HL-60/S4 treated with retinoic acid at 250 ng/mL for 4 days and 3 days (cell line): ENCODE measurements around the gene IFRD2.
"Not testable (repeated sequence)": the region's sequence is repeated elsewhere in the genome, so short reads cannot be mapped to it uniquely, and the experiment has no call there.

Experiments used
- in situ Hi-C: fragments of 300-500 bp; cut with MboI; formaldehyde crosslinking; loops from 2 replicates; pipeline ENCODE4 v1.7.0; 2022; ENCODE audit warnings: low sequenced_read_pairs

The IFRD2 gene

DNA sequence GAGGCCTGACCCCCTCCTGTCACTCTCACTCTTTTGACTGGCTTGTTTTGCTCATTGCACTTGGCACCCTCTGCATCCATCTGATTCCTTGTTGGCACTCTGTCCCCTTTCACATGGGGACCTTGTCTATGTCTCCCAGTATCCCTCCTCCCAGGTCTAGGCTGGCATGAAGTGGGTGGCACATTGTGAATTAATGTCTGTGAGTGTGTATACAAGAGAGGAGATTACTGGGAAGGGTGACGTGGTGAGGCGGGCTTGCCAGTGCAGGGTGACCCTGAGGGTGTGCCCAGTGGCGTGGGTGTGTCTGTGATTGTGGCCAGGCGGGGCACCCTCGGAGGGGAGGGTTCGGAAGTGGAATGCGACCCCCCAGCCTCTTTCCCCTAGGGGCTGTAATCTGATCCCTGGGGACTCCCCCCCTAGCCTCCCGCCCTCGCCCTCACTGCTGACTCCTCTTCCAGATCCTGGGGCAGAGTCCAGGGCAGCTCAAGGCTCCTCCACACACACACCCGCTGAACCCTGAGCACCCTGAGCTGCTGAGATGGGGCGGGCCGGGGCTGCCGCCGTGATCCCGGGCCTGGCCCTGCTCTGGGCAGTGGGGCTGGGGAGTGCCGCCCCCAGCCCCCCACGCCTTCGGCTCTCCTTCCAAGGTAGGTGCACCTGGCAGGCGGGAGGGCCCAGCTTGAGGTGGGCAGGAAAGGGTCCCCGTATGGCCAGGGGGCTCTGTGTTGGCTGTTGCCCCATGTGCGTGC, 23.4 kb downstream of the IFRD2 start, which contains the start of gene SEMA3B:
SEMA3B (plus strand) TSS at position 445 of the 749 bp plus-strand sequence; CDS start at position 539, 94 bp downstream.
- in situ Hi-C loops, result no loop called here

DNA sequence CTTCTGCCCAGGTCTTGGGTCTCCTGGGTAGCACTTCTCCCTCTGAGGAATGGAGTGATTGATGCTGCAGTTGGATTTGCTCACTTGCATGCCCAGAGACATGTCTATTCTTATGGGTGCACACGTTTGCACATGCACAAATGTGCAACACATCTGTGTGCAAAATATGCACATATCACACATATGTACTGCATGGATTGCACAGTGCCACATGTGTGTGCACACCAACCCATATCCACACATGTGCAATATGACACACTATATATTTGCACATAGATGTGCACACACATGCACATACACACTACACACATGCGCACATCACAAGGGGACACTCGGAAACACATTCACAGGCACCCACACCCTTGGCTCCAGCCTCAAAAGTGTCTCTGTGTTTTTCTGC, 24.0 kb downstream of the IFRD2 start:
- in situ Hi-C loops, result no loop called here

DNA sequence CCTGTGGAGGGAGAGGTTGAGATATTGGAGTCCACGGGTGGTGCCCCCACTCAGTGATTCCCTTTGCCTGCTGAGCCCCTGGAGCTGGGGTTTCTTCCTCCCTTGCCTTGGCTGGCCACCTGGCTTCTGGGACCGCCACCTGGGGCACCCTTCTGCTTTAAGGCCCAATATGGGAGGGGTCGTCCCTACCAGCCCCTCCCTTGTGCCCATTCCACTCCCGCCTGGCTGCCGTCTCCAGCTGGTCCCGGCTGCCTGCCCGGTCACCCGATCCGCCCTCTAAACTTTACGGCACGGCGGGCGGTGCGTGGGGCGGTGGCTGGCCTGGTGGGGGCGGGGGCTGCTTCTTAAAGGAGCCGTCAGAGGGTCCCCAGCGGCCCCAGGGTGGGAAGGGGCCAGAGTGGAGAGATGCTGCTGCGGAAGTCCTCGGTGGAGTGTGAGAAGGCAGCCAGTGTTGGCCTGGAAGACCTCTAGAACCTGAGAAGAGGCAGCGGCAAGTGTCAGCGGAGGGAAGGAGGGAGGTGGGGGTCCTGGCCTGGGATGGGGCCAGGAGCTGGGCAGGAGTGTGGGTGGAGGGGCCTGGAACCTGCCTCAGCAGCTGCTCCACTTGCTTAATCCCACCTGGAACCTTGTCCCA, 24.8 kb downstream of the IFRD2 start:
- in situ Hi-C loops, result no loop called here

DNA sequence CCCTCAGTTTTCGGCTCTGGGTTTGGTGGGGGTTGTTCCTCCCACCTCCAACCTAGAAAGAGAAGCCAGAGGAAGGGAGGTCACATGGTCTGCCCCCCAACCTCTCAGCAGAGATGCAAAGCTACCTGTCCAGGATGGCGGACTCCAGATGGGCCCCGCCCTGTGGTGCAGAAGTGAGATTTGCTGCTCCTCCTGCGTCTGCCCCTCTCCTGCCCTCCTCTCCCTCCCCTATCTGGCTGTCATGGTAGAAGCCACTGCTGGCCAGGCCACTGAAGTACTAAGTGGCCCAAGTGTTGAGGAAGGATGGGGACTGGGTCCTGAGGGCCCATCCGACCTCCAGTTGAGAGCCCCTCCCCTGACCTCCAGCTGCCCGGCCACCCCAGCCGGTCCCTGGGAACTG, 25.4 kb downstream of the IFRD2 start:
- in situ Hi-C loops, result no loop called here

DNA sequence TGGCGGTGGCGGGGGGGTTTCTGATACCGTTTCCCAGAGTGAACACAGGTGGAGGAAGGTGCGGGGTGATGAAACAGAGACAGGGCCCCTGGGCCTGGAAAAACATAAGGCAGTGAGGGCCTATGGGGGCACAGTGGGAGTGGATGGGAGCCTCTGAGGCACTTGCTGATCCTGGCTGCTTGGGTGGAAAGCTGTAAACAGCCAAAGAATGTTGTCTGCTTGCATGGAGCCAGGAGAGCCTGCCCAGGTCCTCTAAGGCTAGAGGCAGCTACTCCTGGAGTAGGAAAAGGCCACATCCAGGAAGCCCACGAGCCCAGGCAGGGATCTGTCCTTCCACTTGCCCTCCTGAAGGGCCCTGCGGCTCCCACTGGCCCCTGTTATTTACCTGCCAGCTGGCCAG, 26.2 kb downstream of the IFRD2 start:
- in situ Hi-C loops, result no loop called here

DNA sequence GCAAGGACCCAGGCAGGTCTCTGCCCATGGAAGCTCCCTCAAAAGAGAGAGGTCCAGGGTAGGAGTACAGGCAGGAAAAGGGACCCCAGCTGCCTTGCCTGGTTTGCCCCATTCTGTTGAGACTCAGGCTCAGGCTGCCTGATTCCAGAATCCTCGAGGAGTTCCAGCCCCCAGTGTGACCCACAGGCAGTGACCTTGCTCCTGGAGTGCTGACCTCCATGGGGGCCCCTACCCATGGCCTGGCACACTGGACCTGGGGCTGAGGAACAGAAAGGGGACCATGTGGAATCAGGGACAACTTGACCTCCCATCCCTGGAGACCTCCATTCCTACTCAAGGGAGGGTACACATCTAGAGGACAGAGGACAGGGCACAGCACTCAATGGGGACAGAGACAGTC, 26.7 kb downstream of the IFRD2 start:
- in situ Hi-C loops, result no loop called here

DNA sequence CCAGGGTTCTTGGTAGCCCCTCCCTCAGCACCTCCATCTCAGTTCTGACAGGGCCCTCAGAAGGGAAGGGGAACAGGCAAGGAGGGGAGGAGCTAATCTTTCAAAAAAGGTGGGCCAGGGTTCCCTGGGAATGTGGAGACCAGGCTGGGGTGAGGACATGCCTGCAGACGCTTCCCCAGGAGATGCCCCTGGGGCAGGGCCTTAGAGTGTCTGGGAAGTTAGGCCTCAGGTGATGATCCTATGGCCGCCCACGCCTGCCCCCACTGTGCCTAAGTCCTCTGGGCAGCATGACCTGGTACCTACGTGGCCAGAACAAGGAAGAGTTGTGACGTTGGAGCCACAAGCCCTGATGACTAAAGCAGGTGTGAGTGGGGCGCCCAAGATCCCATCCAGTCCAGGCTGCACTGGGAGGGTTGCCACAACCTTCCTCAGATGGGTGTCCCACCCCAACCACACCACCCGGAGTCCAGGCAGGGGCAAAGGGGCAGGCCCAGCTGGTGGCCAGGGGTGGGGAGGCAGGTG, 27.2 kb downstream of the IFRD2 start:
- in situ Hi-C loops, result no loop called here

DNA sequence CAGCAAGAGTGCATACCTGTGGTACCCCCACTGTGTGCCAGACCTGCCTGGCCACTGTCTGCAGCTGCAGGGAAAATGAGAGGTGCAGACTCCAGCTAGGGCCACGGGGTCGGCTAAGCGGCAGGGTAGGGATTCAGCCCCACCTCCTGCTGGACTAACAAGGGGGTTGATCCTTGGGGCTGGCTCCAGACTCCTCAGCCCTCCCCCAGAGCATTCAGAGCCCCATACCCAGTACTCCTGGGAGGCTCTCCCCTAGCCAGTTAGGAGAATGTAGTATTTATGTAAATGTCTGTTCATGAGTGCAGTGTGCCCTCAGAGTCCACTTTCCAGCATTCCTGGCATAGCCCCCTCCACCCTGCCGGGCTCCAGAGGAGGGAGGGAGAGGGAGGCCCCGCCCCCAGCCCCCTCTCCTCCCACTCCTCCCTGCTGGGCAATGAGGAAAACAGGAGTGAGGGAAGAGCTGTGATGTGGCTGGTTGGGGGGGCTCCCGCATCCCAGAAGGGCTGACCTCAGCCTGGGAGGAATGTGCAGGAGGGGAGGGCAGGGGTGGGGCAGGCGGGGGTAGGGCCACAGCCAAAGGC, 27.8 kb downstream of the IFRD2 start:
- in situ Hi-C loops, result no loop called here

DNA sequence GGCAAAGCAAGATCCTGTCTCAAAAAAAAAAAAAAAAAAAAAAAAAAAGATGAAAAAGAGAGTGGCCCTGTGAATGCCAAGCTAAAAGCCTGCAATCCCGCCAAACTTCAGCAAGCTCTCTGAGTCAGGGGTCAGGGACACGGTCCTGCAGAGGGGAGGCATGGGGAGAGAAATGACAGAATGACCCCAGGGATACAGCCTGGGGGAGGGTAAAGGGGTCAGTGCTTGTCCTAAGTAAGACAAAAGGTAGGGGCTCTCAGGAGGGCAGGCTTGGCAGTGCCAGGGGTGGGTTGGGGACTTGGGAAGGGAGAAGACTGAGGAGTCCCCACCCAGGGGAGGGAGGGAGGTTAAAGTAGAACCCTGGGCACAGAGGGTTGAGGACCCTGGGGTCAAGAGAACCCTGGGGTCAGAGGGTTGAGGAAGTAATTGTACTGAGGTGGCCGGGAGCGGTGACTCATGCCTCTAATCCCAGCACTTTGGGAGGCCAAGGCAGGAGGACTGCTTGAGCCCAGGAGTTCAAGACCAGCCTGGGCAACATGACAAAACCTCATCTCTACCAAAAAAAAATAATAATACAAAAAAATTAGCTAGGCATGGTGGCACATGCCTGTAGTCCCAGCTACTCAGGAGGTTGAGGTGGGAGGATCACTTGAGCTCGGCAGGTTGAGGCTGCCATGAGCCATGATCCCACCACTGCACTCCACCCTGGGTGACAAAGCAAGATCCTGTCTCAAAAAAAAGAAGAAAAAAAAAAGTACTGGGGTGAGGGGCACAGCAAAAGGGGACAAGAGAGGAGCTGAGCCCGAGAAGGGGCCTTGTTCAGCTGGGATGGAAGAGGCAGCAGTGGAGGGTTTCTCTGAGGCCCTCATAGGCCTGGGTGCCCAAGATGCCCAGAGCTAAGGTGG, 28.5 kb downstream of the IFRD2 start:
- in situ Hi-C loops, result no loop called here

DNA sequence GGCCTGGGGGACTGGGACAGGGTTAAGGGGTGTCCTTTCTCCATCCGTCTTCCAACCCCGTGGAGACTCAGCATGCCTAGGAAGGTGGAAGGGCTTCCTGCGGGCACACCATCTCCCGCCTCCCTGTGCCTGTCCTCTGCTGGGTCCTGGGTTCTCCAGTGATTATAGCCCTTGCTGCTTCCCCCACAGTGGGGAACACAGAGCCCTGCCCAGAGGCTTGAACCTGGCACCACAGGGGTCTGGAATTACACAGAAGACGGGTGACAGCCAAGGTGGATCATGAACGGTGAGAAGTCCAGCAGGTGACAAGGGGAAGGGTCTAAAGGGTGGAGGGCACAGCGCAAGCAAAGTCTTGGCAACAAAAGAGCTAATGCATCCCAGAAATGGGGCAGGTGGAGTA, 29.5 kb downstream of the IFRD2 start:
- in situ Hi-C loops, result no loop called here

DNA sequence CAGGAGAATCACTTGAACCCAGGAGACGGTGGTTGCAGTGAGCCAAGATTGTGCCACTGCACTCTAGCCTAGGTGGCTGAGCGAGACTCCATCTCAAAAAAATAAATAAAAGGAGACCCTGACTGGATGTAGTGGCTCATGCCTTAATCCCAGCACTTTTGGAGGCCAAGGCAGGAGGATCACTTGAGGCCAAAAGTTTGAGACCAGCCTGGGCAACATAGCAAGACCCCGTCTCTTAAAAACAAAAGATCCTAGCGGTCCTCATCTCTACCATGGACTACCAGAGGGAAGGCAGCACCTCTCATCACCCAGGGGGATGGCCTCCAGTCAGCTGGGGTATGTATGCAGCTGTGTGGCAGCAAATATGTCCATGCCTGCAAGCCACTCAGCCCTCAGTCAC, 30.0 kb downstream of the IFRD2 start:
- in situ Hi-C loops, result not testable (repeated sequence)

DNA sequence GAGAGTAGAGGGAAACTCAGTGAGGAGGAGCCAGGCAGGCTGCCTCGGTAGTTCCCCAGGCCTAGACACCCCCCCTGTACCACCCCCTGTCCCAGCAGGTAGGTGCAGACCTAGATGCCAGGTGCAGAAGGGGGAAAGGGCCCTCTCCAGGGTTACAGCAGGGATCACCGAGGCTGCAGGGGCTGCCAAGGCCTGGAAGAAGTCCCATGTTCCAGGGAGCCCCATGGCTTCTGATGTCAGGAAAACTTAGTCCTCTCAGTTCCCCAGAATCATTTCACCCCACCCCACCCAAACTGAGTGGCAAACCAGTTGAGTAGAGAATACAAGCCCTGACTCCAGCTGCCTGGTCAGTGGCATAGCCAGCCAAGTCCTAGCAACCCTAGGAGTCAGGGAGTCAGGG, 30.7 kb downstream of the IFRD2 start:
- in situ Hi-C loops, result no loop called here

DNA sequence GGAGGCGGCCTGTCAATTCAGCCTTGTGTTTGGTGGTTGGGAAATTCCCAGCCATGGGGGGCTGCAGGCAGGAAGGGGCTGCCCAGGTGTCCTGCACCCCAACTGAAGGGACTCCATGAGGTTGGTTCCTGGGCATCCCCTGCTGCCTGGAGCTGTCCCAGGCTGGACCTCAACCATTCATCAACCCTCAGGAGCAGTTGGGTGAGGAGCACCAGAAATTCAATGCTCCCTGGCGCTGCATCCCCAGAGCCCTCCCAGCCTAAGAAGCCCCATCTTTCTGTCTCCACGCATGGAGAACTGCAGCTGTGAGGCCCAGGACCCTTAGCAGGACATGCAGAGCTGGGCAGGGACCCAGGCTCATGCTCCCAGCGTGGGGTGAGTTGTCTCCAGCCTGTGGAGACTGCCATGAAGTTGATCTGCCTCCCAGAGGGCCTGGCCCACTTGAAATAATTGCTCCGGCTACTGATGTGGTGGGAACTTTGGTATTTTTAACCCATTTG, 31.2 kb downstream of the IFRD2 start:
- in situ Hi-C loops, result no loop called here

DNA sequence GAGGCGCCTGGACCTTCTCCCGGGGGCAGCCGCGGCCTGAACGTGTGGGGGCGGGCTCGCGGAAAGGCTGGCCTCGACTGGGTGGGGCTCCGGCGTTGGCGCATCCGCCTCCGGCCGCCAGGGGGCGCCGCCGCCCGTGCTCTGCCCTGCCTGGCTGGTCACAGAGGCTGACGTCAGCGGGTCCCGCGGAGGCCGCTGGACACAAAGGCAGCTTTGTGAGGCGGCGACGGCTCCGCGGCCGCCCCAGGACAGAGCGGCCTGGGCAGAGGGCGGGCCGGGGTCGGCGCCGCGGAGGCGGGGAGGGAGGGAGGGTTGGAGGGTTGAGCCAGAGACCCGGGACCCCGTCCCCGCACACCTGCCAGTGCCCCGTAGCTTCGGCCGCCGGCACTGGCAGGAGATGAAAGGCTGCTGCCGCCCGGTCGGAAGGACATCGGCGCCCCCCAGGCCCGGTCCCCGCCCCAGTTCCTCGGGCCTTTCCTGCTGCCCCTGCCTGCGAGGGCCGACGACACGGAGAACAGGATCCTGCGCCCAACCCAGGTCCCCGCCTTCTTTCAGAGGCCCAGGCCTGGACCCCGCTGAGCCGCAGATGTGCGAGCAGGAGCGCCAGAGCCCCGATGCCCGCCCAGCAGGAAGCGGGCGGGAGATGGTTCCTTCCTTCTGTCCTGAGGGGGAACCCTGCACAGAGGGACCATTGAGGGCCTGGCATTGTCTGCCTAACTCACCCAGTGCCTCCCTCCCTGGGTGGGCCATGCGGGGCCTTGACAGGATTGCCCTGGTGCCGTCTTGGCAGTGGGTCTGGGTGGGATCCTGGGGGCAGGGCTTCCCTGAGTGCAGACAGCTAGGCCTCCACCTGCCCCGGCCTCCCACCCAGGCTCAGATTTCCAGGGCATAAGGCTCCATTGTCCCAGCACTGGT, 31.9 kb downstream of the IFRD2 start:
- in situ Hi-C loops, result no loop called here

DNA sequence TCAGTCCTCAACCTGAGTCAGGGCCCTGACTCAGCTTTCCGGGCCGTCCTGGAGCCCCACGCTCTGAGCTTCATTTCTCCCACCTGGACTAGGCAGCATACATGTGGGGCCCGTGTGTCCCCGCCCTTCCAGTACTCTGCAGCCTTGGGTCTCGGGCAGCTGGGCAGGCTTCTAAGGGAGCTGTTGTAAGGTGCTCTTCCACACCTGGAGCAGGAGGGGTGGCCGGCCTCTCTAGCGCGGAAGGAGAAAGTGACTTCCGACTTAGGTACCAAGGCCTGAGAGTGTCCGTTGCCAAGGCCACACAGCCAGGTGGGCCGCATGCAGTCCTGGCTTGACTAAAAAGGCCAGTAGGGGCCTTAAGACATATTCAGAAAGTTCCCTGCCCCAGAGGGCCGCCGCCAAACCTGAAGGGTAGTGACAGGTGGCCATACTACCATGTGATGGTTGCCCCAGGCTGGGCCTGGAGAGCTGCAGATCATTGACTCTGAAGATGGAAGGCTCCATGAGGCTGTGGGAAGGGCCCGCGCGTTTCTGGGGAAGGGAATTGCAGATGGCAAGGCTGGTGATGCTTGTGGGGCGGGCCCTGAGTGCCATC, 32.7 kb downstream of the IFRD2 start:
- in situ Hi-C loops, result no loop called here

DNA sequence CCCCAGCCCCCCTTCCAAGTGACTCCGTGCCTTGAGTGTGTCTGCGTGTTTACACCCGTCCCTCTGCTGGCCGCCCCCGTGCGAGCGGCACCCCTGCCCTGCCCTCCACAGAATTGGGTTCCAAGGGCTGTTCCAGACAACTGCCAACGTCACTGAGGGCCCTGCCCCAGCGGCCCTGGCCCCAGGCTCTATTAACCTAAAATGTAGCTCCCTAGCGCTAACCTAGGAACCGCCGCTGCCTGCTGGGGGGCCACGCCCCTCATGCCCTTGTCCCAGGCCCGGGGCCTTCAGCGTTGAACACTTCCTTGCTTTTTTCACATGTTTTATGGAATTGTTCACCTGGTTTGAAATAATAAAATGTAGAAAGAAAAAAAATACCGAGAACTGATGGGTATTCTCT, 33.2 kb downstream of the IFRD2 start:
- in situ Hi-C loops, result no loop called here

DNA sequence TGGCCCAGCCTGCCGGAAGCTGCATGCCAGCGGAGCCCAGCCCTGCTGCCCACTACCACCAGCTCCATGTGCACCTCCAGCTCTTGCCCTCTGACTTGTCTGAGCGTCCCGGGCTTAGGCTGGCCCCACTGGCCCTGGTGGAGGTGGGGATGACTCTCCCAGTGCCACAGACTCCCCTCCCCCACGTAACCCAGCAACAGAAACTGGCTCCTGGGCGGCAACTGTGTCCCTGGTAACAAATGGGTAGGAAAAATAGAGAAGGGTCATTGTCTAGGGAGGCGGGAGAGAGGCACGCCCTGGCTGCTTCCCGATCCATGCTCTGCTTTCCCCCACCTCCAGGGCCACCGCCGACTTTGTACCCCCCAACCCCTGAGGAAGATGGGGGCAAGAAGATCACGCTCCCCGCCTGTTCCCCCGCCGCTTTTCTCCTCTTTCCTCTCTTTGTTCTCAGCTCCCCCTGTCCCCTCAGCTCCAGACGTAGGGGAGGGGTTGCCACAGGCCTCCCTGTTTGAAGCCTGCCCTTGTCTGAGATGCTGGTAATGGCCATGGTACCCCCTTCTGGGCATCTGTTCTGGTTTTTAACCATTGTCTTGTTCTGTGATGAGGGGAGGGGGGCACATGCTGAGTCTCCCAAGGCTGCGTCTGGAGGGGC, 34.1 kb downstream of the IFRD2 start:
- in situ Hi-C loops, result no loop called here

DNA sequence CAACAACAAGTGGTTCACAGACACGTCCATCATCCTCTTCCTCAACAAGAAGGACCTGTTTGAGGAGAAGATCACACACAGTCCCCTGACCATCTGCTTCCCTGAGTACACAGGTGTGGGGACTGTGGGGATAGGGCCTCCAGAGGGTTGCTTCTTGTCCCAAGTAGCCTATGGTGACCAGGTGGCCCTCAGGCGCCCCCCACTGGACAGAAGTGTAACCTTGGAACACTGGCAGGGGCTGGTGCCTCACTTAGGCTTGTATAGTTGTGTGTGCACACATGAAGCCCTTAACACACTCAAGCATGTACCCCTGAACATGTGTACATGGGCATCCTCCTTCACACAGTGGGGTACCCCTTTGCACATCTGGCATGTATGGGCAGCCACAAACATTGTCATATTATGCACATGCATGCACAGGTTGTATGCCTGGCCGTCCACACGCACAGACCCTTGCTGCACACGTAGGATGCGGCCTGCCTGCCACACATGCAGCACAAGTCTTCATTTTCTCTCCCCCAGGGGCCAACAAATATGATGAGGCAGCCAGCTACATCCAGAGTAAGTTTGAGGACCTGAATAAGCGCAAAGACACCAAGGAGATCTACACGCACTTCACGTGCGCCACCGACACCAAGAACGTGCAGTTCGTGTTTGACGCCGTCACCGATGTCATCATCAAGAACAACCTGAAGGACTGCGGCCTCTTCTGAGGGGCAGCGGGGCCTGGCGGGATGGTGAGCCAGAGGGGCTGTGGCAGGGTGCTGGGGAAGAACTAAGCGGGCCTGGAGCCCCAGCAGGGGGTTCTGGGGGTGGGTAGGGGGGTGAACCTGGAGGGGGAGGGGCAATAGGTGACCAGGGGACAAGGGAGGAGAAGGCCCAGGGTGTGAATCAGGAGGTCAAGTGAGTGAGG, 35.0 kb downstream of the IFRD2 start:
- in situ Hi-C loops, result no loop called here
